Measurements from ENCODE around the gene GPATCH11. TPM values are rescaled to one million over a fixed set of nuclear protein-coding genes. Genes with fewer than 3 reads are reported as not detected.

GPATCH11 gene
- total RNA-seq: 5.6 and 6.1 TPM in 2 replicates

DNA sequence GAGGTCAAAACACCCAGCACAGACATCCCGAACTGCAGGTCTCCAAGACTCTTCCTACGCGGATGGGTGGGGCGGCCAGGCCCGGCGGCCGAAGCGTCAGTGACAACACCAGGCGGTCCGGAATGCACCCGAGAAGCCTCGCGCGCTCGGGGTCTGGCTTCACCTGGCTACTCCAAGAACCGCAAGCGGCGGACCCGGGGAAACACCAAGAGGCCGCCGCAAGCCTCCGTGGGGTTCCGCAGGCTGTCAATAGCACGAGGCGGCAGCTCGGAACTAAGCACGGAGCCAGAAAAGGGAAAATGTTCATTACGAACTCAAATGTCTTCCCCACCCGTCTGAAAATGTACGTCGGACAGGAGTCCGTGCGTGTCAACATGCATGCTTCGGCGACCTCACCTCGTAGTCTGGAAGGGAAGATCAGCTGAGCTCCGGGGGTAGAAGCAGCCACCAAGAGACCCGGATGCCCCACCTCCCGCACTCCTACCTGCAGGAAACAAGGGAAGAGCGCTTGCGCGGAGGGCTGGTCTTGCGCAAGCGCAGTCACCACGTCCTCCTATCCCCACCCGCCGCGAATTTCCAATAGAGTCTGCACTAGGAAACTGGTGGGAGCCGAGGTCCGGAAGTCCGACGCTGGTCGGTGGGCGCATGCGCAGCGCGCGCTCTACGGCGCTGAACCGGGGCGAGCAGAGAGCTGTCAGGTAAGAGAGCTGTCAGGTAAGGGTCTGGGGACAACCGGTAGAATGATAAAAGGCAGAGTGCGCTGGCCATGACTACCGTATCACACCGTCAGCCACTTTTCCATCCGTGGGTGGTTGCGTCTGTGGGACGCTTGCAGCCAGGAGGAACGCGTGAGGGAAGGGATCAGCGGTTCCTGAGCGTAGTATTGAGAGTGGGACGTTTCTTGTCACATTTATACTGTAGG is at the start of gene GPATCH11, which contains the start of gene HEATR5B:
GPATCH11 (plus strand) TSS at position 646 of the 922 bp plus-strand sequence. CDS start 3,864 bp downstream, outside the sequence.
HEATR5B (minus strand) TSS at position 500 of the 922 bp plus-strand sequence. CDS start 958 bp downstream, outside the sequence.
- peak; percentile 96 for DNase-seq (ENCODE audit: low read depth)

GRCh38 chr2:37037771-37038170 is 46.5 kb upstream of the GPATCH11 start:
- DNase-seq (ENCODE audit: low read depth): no peak

DNA sequence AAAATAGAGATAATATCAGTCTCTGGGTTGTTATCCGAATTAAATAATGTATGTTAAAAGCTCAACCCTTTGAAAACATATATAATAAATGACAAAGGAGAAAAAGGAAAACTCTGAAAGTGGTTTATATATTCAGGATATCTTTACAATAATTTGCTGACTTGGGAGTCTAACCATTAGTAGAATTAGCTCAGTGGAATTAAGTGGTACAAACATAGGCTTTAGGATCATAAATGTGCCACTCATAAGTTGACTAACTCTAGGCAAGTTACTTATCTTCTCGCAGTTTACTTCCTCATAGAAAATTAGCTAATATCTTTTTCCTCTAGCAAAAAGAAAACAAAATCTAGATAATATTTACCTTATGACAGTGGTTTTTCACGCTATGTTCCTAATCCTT is 44.7 kb upstream of the GPATCH11 start:
- DNase-seq (ENCODE audit: low read depth): no peak

- DNase-seq (ENCODE audit: low read depth): no peak
Observed at GRCh38 chr2:37052600-37053332, 31.6 kb upstream of the GPATCH11 start.

- no peak for DNase-seq (ENCODE audit: low read depth)
Observed at GRCh38 chr2:37059841-37060240, 24.5 kb upstream of the GPATCH11 start.

- DNase-seq (ENCODE audit: low read depth): no peak
Observed at GRCh38 chr2:37060446-37060845, 23.9 kb upstream of the GPATCH11 start.

- no peak for DNase-seq (ENCODE audit: low read depth)
Observed at GRCh38 chr2:37061013-37061711, 23.2 kb upstream of the GPATCH11 start.

GRCh38 chr2:37061776-37062175 is 22.5 kb upstream of the GPATCH11 start:
- no peak for DNase-seq (ENCODE audit: low read depth)

- no peak for DNase-seq (ENCODE audit: low read depth)
Observed at GRCh38 chr2:37068686-37069085, 15.6 kb upstream of the GPATCH11 start.

GRCh38 chr2:37070931-37071330 is 13.4 kb upstream of the GPATCH11 start:
- DNase-seq (ENCODE audit: low read depth): no peak

DNA sequence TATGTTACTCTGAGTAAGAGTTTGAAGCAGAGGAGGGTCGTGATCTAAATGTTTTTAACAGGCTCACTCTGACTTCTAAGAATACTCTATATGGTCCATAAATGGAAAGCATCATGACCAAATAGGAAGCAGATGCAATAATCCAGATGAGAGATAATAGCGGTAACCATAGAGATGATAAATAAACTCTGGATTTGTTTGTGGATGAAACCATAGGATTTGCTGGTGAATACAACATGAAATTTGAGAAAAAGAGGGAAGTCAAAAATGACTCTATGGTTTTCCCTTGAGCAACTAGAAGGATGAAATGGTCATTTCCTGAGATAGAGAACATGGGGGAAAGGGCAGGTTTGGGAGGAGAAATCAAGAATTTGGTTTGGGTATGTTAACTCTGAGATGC is 4.1 kb upstream of the GPATCH11 start:
- DNase-seq (ENCODE audit: low read depth): no peak

GRCh38 chr2:37080689-37081088 is 3.6 kb upstream of the GPATCH11 start:
- no peak for DNase-seq (ENCODE audit: low read depth)

- no peak for DNase-seq (ENCODE audit: low read depth)
Observed at GRCh38 chr2:37084797-37085196, 479 bp downstream of the GPATCH11 start.

GRCh38 chr2:37085731-37086147 is 1.4 kb downstream of the GPATCH11 start:
- peak; percentile 64 for DNase-seq (ENCODE audit: low read depth)

DNA sequence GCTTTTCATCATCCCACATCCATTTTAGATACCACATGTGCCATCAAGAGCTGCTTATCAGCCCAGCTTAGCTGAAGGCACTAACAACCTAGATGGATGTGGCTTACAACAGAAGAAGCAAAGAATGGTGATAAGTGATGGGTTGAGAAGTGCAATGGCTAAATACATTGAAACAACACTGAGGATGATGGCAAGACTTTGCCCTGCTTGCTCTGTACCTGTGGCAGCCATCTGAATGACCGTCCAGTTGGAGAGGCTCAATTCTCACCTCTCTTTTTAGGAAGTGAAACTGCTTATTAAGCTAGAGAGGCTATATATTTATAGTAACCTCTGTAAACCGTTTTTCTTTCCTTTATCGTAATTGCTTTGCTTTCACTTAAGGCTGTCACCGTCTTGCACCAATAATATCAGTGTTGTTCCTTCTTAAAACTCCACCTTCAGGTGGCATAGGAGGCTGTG is 5.7 kb downstream of the GPATCH11 start:
- no peak for DNase-seq (ENCODE audit: low read depth)

- no peak for DNase-seq (ENCODE audit: low read depth)
Observed at GRCh38 chr2:37091873-37092272, 7.6 kb downstream of the GPATCH11 start.

DNA sequence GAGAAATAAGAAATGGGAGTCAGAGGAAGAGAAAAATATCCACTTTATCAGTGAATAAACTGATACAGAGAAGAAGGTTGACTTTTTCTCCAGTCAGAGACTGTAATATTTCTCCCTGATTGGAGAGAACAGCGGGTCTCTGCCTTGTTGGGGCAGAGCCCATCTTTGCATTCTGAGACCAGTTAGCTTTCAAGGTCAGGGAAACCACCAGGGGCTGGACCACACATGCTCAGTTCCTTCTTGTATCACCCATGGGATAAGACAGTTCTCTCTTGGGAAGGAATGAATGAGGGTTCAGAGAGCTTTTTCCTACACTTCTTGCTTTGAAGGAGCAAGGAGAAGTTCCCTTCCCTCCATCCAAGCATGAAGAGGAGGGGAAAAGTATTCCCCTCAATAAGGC is 12.2 kb downstream of the GPATCH11 start:
- no peak for DNase-seq (ENCODE audit: low read depth)

DNA sequence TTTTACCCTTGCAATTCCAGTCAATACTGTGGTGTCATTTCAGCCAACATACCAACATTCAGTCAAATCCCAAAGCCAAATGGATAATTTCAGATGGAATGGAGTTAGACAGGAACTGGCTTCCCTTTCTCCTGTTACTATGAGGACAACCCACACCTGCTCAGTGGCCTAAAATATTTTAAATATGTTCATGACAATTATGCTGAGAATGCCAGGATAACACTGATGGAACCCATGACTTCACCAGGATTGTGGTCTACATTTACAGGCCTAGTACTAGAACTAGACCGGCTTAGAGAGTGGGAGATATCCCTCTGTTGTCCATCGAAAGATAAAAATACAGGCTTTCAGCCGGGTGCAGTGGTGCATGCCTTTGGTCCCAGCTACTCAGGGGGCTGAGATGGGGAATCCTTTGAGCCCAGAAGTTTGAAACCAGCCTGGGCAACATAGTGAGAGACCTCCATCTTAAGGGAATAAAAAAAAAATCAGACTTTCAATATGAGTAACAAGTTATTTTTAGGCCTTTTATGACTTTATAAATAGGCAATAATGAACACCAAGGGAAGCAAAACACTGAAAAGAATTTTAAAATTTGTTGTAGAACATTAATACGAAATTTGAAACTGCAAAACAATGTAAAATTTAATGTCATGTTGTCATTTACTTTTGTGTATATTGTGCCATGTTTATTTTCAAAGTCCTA is 14.2 kb downstream of the GPATCH11 start:
- no peak for DNase-seq (ENCODE audit: low read depth)

- DNase-seq (ENCODE audit: low read depth): no peak
Observed at GRCh38 chr2:37100054-37100453, 15.7 kb downstream of the GPATCH11 start.

DNA sequence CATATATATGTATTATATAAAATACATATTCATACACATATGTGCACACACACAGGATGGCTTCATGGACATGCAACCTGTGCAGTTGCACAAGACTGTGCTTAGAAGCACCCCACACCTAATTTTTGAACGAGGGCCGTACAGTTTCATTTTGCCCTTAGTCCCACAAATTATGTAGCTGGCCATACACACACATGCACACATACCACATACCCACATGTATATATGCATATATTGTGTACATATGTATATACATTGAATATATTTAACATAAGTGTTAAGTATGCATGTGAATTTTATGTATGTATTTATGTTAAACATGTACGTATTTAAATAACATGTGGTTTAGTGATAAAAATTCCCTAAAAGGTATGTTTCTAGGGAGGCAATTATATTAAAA is 18.3 kb downstream of the GPATCH11 start:
- DNase-seq (ENCODE audit: low read depth): no peak

DNA sequence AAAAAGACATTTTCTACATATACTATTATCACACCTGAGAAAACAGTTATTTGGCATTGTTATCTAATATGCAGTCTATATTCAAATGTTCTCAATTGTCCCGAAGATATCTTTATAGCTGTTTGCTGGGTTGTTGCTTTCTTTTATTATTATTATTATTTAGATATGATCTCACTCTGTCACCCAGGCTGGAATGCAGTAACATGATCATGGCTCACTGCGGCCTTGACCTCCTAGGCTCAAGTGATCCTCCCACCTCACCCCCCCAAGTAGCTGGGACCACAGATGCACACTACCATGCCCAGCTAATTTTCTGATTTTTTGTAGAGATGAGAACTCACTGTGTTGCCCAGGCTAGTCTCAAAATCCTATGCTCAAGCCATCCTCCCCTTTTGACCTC is 19.9 kb downstream of the GPATCH11 start:
- no peak for DNase-seq (ENCODE audit: low read depth)
